DND-41 (cell line): Measurements from ENCODE around the gene KRT77.

Experiments
- ATAC-seq: fragments of 200-7000 bp; cut with Tn5 transposase; 3 replicates; pipeline ENCODE4 v1.9.1; 2021; ENCODE audit warnings: low read depth; ENCODE audit not compliant: insufficient read depth
- DNase-seq: peaks from one replicate; pipeline ENCODE4 v3.0.0-alpha.2; 2020
- H2AFZ ChIP-seq: 2 replicates; pipeline ENCODE4 v1.6.0; 2012; ENCODE audit warnings: low read depth, low read length
- H3K27ac ChIP-seq: 2 replicates; pipeline ENCODE4 v1.5.1; 2012; ENCODE audit warnings: low read length, inconsistent platforms
- H3K27me3 ChIP-seq: fragments of 200-600 bp; sonication (generic); 2 replicates; pipeline ENCODE4 v1.6.0; 2012; ENCODE audit warnings: low read length, mild to moderate bottlenecking, inconsistent platforms; ENCODE audit not compliant: insufficient read depth, poor library complexity
- H3K36me3 ChIP-seq: 2 replicates; pipeline ENCODE4 v1.5.1; 2012; ENCODE audit warnings: low read length, inconsistent platforms; ENCODE audit not compliant: insufficient read depth
- H3K4me1 ChIP-seq: 2 replicates; pipeline ENCODE4 v1.5.1; 2012; ENCODE audit warnings: mild to moderate bottlenecking, low read length; ENCODE audit not compliant: insufficient read depth
- H3K4me2 ChIP-seq: 2 replicates; pipeline ENCODE4 v1.6.0; 2012; ENCODE audit warnings: mild to moderate bottlenecking, moderate library complexity, low read length, inconsistent platforms; ENCODE audit not compliant: insufficient read depth
- H3K4me3 ChIP-seq, 2 experiments: fragments of 200-600 bp in 1 of 2; shearing (Covaris generic) in 1 of 2; 2 replicates each; pipeline ENCODE4 v1.5.1; 2012 to 2016; ENCODE audit warnings: inconsistent platforms in 2 of 2, low read length in 2 of 2, mild to moderate bottlenecking in 2 of 2, low read depth in 1 of 2, moderate library complexity in 1 of 2
- H3K79me2 ChIP-seq: 2 replicates; pipeline ENCODE4 v1.6.0; 2012; ENCODE audit warnings: low read length, inconsistent platforms; ENCODE audit not compliant: insufficient read depth
- H3K9ac ChIP-seq: 2 replicates; pipeline ENCODE4 v1.6.0; 2012; ENCODE audit warnings: low read depth, mild to moderate bottlenecking, inconsistent platforms, low read length, moderate library complexity
- H3K9me3 ChIP-seq: 2 replicates; pipeline ENCODE4 v1.5.1; 2012; ENCODE audit warnings: low read length, moderate library complexity, mild to moderate bottlenecking, inconsistent platforms; ENCODE audit not compliant: insufficient read depth, severe bottlenecking
- H4K20me1 ChIP-seq: 2 replicates; pipeline ENCODE4 v1.6.0; 2012; ENCODE audit warnings: low read length; ENCODE audit not compliant: insufficient read depth
- CTCF ChIP-seq: IDR thresholded peaks from 2 replicates; pipeline ENCODE4 v1.5.1; 2012; ENCODE audit warnings: borderline replicate concordance, low read length, moderate library complexity, mild to moderate bottlenecking; ENCODE audit not compliant: poor library complexity, severe bottlenecking; ENCODE audit errors: extremely low read depth
- EZH2 ChIP-seq: IDR thresholded peaks from 3 replicates; pipeline ENCODE4 v1.6.1; 2012; ENCODE audit warnings: borderline replicate concordance, low read depth, mild to moderate bottlenecking, moderate library complexity, low read length, inconsistent platforms; ENCODE audit not compliant: severe bottlenecking

Gene KRT77

GRCh38 chr12:52663420-52663819 is 39.9 kb downstream of the KRT77 start:
- DNase-seq, result no peak
- H3K4me1 ChIP-seq, result no peaks in the 10 kb centered on the region
- no peak overlapping the region for H3K4me3 ChIP-seq
- no peak overlapping the region for H3K9ac ChIP-seq
- H3K9me3 ChIP-seq, result no peaks in the 10 kb centered on the region
- H3K4me2 ChIP-seq, result no peak overlapping the region
- H4K20me1 ChIP-seq, result no peaks in the 10 kb centered on the region
- H3K27me3 ChIP-seq, result peaks cover 20% of the 10 kb centered on the region
- no peak overlapping the region for H3K27ac ChIP-seq
- no peak for ATAC-seq
- no peaks in the 10 kb centered on the region for H3K79me2 ChIP-seq
- no peak for TF ChIP-seq CTCF
- no peak for TF ChIP-seq EZH2
- no peaks in the 10 kb centered on the region for H3K36me3 ChIP-seq
- no peak overlapping the region for H2AFZ ChIP-seq

- TF ChIP-seq CTCF, result no peak
- TF ChIP-seq EZH2, result no peak
- H3K9me3 ChIP-seq, result no peaks in the 10 kb centered on the region
- H3K9ac ChIP-seq, result no peak overlapping the region
- DNase-seq, result no peak
- H3K4me1 ChIP-seq, result no peaks in the 10 kb centered on the region
- H3K27me3 ChIP-seq, result peaks cover 20% of the 10 kb centered on the region
- no peaks in the 10 kb centered on the region for H3K36me3 ChIP-seq
- no peak overlapping the region for H3K27ac ChIP-seq
- H2AFZ ChIP-seq, result no peak overlapping the region
- no peak for ATAC-seq
- no peak overlapping the region for H3K4me3 ChIP-seq
- H3K79me2 ChIP-seq, result no peaks in the 10 kb centered on the region
- no peak overlapping the region for H3K4me2 ChIP-seq
- no peaks in the 10 kb centered on the region for H4K20me1 ChIP-seq
Observed at GRCh38 chr12:52662918-52663229, 40.5 kb downstream of the KRT77 start.

GRCh38 chr12:52662093-52662917 is 41.0 kb downstream of the KRT77 start:
- DNase-seq (no peak), ATAC-seq (0 out of 3 replicates have a peak, but pooled peaks have one; percentile 22)
- peaks cover 23% of the 10 kb centered on the region for H3K27me3 ChIP-seq
- TF ChIP-seq CTCF, result no peak
- TF ChIP-seq EZH2, result no peak
- H3K4me2 ChIP-seq, result no peak overlapping the region
- no peaks in the 10 kb centered on the region for H3K9me3 ChIP-seq
- H4K20me1 ChIP-seq, result no peaks in the 10 kb centered on the region
- no peaks in the 10 kb centered on the region for H3K4me1 ChIP-seq
- no peak overlapping the region for H3K4me3 ChIP-seq
- H3K27ac ChIP-seq, result no peak overlapping the region
- H3K9ac ChIP-seq, result no peak overlapping the region
- H2AFZ ChIP-seq, result no peak overlapping the region
- H3K36me3 ChIP-seq, result no peaks in the 10 kb centered on the region
- no peaks in the 10 kb centered on the region for H3K79me2 ChIP-seq
